EH (cell line): ENCODE data around the gene MYO1E.
"Not testable (repeated sequence)": the region's sequence is repeated elsewhere in the genome, so short reads cannot be mapped to it uniquely, and the experiment has no call there.

Source experiments
- DNase-seq: peaks from one replicate; pipeline ENCODE4 v3.0.0-alpha.2; 2015; ENCODE audit warnings: low read depth

MYO1E gene

DNA sequence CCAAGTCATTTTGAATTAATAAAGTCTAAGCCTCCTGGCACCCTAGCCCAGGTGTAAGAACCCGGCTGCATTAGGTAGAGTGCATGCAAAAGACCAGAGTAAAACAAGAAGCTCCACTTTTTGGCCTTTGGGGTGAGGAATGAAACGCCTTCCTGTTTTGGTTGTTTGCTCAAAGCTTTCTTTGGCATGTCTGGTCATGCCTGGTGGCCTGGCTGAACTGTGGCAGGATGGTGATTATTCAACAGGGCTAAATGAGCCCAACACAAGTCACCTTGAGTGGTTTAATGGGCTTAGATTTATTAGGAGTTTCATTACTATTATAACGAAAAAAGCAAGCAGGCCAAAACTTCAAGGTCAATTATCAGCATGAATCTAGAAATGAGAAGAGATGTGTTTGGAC lies 206.9 kb downstream of the MYO1E start:
- DNase-seq: peak; percentile 41

- DNase-seq: not testable (repeated sequence)
Observed at GRCh38 chr15:59162080-59162479, 210.6 kb downstream of the MYO1E start.

DNA sequence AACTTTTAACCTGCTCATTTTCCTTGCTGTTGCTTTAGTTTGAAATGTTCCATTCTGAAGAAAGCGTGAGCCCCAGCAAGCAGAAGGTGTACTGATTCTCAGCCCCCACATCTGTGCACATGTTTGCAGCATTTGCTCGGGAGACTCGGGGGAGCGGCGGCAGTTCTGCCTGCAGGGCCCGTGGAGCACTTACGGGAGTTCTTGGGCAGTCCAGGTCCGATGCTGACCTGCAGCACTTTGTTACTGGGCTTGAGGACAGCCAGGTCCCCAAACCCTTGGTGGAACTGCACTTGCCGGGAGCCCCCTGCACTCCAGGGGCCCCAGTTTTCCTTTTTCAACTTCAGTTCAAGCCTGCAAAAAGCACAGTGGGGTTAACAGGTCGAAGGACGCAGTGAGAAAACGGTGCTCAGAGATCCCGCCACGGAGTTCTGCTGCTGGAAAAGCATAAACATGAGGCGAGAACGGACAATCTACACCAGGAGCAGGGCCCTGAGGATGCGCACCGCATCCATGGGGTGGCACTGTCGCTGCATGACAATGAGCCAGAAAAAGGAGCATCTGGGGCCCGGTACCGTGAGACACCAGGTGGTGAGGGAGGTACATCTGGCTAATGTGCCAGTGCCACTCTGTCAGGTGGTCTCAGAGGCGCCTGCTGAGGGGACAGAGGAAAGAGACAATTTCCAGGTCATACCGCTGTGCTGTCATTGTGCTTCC lies 211.6 kb downstream of the MYO1E start:
- no peak for DNase-seq

DNA sequence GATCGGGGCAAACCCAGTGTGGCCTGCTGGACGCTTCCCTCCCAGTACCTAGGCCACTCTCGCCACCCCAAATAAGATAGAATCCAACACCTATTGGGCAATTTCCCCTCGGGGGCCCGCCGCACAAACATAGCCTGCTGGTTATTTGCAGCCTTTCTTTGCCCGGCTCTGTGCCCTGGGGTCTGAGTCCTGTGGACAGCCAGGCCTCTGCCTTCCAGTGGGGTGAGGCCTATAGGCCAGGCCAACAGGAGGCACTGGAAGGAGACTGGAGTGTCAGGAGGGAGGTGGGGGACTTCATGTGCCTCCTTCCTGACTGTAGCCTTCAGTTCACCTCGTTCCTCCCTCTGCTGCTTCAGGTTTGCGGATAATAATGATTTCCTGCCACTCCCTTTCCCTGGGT lies 213.5 kb downstream of the MYO1E start:
- DNase-seq: no peak

DNA sequence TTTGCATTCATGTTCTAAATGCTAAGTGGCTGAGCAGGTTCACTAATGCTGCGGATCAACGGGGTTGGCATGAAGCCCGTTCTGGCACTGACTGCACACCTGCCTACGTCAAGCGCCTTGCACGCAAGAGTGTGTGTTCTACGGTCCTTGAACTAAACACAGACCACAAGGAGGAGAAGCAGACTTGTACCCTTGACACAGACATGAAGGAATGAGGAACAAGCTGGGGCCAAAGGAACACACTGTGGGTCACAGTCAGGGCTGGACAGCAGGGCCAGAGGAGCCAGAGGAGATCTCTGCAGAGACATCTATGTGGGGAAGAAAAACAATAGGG lies 214.0 kb downstream of the MYO1E start:
- no peak for DNase-seq

- DNase-seq: no peak
Observed at GRCh38 chr15:59157840-59158700, 214.6 kb downstream of the MYO1E start.

GRCh38 chr15:59157396-59157795 lies 215.3 kb downstream of the MYO1E start:
- no peak for DNase-seq

DNA sequence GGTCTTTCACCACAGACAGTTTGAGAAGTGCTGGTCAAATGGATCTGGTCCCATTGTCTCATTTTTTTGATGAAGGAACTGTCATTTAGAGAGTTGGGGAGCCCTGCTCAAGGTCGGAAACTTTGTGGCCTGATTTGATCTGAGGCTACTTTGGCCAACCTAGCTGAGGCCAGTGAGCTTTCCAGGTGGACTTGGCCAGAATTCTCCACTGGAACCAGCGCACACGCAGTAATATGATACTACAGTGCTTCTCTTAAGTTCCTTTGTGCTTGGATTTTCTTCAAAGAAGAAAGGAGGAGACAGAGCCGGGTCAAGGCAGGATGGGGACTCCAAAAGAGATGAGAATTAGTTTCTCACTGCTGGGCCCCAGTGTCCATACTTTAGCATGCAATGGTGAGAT lies 217.2 kb downstream of the MYO1E start:
- no peak for DNase-seq

DNA sequence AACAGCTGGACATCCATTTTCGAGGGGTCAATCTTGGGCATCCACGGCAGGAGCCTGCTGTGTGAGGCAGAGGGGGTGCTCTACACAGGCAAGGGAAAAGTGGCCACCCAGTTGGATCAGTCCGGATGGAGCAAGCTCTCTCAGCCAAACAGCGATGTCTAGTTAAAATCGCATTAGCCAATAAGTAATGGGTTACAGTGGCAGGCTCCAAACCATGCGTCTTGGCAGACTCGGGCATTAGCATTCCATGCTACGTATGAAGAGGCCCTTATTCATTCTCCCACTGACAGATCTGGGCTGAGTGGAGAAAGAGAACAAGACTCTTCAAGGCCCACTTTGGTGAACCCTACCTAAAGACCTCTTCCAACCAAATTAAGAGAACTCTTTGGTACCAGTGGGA lies 218.4 kb downstream of the MYO1E start:
- no peak for DNase-seq

- no peak for DNase-seq
Observed at GRCh38 chr15:59153466-59153865, 219.2 kb downstream of the MYO1E start.

- no peak for DNase-seq
Observed at GRCh38 chr15:59152694-59153450, 219.8 kb downstream of the MYO1E start.

GRCh38 chr15:59150185-59150584 lies 222.5 kb downstream of the MYO1E start:
- DNase-seq: no peak

DNA sequence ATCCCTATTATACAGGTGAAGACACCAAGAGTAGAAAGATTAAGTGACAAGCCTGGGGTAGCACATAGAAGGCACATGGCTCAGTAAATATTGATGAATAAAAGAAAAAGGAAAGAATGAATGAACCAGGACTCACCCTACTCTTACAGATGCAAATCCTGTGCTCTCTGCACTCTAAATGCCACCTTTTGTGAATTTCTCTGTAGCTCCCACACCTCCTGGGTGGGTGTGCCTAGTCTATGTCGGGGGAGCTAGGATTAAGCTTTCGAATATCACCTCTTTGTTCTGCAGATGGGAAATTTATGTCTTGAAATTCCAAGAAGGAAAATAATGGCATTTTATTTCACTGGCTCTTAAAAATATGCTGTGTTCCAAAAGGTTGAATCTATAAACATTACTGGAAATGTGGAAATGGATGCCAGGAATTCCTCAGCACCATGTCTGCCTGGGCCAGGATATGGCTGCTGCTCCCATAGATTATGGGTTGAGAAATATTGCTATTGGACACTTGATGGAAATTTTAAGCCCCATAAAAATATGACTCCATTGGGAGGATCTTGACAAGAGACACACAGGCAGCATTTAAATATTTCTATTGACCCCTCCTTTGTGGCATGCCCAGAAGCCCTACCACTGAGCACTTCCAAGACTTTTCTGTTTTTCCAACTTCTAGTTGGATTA lies 224.4 kb downstream of the MYO1E start:
- peak; percentile 87 for DNase-seq

GRCh38 chr15:59147666-59148065 lies 225.0 kb downstream of the MYO1E start:
- DNase-seq: no peak

- DNase-seq: peak; percentile 26
Observed at GRCh38 chr15:59144594-59144993, 228.1 kb downstream of the MYO1E start.

DNA sequence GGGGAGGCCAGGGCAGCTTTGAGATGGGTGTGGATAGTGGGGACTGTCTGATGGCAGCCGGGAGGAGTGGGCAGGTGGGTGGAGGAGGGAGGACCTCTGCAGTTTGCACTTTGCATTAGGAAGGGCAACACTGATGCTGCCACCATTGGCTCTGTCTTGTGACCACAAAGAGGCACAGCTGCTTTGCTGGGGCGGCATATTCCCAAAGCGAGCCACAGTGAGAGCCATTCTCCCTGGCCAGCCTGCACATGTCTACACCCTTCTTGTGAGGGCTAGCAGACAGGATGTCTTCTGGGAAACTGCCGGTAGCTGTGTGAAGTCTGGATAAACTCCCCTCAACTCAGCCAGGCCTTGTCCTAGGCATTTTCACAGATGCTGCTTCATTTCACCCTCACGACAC lies 229.4 kb downstream of the MYO1E start:
- DNase-seq: no peak

DNA sequence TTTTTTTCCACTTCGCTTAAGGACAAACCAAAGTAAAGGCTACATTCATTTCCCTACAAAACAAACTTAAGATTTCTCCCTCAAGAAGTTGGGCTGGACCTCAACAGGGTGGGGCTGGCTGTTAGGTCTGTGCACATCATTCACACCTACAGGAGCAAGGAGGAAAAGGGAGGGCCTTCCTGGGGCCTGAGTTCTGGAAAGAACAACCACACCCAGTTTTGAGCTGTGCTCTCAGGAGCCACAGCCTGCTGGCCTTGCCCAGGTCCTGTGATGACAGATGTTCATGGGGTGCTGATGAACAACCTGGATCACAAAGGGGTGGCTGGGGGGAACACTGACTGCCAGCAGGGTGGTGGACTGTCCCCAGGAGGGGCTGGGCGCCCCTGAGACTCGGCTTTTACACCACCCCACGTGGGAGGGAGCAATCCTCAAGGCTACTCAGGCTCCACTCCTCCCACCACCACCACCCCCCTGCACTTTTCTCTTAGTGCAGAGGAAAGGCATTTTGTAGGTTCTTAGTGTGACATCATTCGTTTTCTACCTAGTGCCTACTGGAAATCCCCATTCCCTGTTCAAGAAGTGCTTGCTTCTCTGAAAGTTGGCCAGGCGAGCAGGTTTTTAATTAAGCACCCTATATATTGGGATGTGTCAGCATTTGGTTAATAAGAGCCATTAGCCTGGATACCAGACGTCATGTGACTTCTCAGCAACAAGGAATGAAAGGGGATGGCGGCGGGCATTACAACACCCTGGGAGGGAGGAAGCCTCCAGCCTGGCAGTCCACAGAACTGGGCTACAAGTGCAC lies 232.0 kb downstream of the MYO1E start:
- no peak for DNase-seq

GRCh38 chr15:59138243-59138642 lies 234.4 kb downstream of the MYO1E start:
- peak; percentile 47 for DNase-seq

DNA sequence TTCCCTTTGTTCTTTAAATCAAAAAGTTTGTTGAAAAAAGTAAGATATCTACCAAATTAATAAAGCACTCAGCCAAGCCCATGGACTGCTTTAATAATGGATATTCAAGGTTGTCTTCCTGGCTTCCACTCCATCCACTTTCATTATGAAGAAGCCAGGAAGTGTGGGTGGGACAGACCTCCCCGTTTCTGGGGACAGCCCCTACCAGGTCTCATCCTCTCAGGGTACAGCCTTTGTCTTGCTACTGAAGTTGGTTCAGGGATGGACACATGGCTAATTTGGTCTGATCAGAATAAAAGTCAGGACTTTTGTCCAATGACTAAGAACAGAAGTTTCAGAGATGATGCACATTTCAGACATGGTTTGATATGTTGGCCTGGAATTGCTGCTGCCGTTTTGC lies 235.1 kb downstream of the MYO1E start:
- DNase-seq: no peak

DNA sequence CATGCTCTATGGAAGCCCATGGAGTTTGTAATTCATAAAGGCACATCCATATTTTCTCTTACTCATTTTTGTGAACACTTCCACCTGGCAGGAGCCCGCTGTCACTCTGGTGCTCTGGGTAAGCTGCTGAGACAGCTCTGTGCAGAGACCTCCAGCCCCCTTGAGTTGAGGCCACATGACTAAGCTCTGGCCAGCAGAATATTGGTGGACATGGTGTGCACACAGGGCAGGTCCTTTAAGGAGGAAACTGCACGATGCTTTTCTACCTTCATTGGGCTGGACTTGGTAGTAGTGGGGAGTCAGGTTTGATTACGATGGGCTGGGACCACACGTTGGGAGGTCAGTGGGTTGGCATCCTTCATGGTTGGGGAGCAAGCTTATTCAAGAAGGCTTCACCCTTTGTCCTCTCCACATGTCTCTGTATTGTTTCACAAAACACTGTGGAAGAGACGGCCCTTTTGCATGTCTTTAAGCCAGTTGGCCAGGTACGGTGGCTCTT lies 238.7 kb downstream of the MYO1E start:
- DNase-seq: no peak

GRCh38 chr15:59131969-59132562 lies 240.6 kb downstream of the MYO1E start:
- DNase-seq: no peak
